GM19035 (cell line): ENCODE results near the gene PRRT4.

ENCODE experiments used
- ATAC-seq: cut with Tn5 transposase; IDR thresholded peaks from one replicate; pipeline ENCODE4 v1.9.1; 2021; ENCODE audit not compliant: unreplicated experiment

PRRT4 gene

DNA sequence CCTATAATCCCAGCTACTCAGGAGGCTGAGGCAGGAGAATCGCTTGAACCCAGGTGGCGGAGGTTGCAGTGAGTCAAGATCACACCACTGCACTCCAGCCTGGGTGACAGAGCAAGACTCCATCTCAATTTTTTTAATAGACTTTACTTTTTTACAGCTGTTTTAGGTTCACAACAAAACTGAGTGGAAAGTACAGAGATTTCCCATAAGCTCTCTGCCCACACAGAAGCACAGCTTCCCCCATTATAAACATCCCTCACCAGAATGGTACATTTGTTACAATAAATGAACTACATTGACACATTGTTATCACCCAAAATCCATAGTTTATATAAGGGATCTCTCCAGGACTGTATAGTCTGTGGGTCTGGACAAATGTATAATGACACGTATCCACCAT, 14.6 kb upstream of the PRRT4 start:
- ATAC-seq: no peak

DNA sequence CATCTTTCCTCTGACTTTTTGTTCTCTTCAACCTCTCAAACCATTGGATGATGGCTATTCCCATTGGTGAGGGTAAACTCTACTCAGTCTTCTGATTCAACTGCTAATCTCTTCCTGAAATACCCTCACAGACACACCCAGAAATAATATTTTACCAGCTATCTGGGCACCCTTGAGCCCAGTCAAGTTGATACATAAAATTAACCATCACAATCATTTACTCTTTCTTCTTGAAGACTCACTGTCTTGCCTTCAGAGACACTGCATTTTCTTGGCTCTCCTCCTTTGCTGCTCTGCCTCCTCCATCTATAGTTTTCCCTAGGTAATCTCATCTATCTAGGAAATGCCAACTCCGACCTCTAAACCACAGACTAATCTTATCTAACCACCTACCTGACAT, 12.6 kb upstream of the PRRT4 start:
- ATAC-seq: no peak

DNA sequence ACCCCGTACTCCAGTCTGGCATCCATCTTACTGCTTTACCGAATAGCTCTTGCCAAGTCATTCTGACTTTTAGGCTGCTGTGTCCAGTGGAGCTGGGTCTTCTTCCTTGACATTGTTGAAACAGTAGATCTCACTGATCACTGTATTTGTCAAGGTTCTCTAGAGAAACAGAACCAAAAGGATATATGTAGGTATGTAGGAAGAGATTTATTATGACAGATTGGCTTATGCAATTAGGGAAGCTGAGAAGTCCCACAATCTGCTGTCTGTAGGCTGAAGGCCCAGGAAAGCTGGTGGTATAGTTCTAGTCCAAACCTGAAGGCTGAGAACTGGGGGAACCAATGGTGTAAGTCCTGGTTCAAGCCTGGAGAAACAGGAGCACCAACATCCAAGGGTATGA, 12.1 kb upstream of the PRRT4 start:
- ATAC-seq: no peak

DNA sequence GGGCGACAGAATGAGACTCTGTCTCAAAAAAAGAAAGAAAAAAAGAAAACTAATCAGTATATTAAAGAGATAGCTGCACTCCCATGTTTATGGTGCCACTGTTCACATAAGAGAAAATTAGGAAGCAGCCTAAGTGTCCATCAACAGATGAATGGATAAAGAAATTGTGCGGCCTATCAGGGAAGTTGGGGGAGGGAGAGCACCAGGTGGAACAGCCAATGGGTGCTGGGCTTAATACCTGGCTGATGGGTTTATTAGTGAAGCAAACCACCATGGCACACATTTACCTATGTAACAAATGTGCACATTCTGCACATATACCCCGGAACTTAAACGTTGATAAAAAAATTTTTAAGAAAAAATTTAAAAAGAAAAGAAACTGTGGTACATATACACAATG, 9.0 kb upstream of the PRRT4 start:
- no peak for ATAC-seq

DNA sequence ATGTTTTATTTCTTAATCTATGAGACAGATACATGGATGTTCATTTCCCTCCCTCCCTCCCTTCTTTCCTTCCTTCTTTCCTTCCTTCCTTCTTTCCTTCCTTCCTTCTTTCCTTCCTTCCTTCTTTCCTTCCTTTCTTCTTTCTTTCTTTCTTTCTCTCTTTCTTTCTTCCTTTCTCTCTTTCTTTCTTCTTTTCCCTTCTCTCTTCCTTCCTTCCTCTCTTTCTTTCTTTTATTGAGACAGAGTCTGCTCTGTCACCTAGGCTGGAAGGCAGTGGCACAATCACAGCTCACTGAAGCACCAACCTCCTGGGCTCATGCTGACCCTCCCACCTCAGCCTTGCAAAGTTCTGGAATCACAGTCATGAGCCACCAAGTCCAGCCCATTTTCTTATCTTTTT, 5.5 kb upstream of the PRRT4 start:
- no peak for ATAC-seq

DNA sequence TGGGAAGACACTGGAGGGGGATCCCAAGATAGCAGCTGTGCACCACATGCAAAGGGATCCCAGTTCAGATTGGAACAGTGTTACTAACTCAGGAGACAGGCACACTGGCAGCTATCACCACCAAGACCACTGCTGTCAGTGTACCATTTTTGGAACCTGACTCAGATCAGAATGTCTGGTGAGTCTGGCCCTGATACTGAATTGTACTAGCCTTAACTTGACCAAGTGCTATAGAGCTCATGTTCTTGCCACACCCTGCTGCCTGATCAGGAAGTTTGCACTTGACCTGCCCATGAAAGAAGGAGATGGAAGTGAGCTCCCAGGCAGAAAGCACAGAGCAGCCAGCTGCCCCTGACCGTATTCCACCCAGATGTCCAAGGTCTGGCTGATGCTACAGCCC, 4.8 kb upstream of the PRRT4 start:
- ATAC-seq: no peak

DNA sequence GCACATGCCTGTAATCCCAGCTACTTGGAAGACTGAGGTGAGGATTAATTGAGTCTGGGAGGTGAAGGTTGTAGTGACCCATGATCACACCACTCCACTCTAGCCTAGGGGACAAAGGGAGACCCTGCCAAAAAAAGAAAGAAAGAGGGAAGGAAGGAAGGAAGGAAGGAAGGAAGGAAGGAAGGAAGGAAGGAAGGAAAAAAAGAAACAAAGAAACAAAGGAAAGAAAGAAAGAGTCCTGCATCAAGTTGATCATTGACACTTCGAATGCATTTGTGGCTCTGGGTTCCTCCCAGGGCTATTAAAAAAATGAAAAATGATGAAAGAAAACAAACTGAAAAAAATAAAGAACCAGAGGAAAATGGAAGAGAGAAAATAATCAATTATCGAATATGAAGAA, 3.9 kb upstream of the PRRT4 start:
- ATAC-seq: no peak

DNA sequence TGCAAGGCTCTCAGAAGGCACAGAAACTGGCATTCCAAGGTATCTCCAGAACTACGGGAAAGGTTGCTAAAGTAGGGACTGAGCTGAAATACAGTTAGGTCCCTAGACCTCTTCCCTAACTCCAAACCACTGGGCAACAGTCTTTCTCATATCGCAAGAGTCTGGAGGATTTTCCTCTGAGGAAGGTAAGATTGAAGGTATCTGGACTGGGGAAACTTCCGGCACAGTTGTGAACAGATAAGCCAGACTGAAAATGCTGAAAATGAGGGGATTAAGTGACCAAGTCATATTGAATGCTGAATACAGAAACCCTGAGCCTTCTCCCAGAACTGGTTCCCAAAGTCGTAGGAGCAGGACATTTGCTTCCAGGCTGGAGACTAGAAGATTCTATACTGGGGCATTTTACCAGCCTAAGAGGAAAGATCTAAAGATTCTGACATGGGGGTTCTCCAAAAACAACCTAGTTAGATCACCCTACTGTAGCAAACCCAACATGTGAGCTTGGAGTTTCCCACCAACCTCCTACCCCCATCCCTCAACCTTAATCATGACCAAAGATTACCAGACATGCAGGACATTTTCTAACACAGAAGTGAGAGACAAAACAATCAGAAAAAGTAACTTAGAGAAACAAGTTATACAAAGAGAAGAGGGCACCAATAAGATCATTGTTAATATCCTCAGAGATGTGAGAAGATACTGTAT, 2.8 kb upstream of the PRRT4 start:
- no peak for ATAC-seq

DNA sequence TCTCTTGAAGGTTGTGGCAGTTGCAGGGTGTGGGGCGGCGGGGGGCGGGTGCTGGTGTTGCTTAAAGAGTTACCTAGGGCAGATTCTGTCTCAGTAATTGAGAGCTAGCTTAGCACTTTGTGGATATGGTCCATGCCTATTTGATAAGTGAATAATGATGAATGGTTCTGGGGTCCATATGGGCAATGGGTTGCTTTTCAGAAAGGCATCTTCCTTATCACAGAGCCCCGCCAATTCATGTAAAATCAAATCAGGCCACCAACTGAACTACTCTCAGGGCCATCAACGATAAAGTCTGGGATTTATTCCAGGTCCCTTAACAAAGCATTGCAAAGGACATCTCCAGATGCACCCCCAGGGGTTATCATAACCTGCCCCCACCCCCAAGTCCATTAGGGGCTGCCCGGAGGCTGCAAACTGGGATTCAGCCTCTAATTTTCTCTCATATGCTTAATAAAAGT, 1.8 kb upstream of the PRRT4 start:
- no peak for ATAC-seq

DNA sequence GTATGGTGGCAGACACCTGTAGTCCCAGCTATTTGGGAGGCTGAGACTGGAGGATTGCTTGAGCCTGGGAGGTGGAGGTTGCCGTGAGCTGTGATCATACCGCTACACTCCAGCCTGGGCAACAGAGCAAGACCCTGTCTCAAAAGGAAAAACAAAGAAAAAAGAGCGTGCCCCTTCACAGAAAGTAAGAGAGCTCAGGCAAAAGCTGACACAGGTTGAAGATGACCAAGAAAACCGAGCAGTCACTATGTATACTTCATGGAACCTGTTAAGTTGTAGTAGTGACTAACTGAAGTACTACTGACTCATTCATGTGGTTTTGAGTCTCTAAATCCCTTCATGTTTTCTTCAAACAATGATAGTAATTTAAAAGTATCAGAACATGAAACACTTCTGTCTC, 1.2 kb upstream of the PRRT4 start:
- no peak for ATAC-seq

DNA sequence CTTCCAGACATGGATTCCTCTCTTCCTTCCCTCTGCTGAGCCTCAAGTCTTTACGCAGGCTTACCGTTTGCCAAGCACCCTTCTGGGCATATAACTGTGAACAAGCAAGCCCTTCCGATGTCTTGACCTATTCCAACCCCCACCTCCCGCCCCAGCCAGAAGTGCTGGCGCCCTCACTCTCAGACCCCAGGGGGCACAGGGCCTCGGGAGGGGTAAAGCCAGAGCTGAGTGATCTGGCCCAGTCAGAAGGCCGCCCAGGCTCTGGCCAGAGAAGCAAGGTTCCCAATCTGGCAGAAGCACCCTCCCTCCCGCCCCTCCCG, 1.2 kb downstream of the PRRT4 start:
- ATAC-seq: no peak

DNA sequence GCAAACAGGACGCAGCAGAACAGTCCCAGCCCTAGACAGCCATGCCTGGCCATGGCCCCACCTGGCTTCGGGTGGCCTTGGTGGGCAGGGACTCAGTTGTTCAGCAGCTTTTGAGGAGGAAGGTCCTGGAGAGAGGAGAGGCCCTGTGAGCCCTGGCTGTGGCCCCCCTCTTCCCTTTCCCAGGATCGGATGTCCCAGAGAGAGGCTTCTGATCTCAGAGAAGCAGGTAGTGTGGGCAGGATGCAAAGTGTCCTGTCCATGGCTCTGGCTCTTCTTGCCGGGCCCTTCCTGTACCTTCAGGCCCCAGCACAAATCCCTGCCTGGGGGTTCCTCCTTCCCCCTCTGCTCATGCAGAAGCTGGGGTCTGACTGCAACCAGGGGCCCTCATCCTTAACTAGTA, 1.6 kb downstream of the PRRT4 start:
- no peak for ATAC-seq

DNA sequence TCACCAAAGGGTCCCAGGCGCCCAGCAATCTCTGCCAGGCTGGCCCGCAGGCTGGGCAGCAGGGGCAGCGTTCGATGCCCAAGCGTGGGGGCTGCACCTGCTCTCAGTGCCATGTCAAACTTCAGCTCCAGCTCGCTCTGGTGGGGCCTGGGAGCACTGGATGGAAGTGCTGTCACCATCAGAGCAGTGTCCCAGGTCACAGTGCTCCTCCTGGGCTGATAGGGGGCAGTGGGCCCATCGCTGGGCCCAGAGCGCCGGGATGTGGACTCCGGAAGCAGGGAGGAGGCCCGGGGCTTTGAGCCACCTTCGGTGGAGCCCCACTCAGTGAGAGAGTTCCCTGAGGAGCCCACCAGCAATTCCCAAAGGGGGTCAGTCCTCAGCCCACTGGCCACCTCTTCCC, 2.2 kb downstream of the PRRT4 start:
- no peak for ATAC-seq

DNA sequence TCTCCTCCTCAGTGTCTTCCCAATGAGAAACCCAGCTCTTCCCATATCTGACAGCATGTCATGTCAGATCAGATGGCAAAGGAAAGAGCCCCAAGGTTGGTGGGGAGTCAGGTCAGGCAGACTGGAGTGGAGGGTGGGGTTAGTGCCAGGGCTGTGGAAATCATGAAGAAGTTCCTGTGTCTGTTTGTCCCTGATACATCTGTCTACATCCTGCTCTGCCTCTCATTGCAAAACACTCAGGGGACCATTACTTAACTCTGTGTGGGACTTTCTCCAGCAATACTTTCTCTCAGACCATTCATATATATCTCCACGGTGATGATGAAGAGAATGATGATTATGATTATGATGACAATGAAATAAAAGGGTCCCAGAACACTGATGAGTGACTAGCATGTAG, 3.3 kb downstream of the PRRT4 start:
- ATAC-seq: no peak

DNA sequence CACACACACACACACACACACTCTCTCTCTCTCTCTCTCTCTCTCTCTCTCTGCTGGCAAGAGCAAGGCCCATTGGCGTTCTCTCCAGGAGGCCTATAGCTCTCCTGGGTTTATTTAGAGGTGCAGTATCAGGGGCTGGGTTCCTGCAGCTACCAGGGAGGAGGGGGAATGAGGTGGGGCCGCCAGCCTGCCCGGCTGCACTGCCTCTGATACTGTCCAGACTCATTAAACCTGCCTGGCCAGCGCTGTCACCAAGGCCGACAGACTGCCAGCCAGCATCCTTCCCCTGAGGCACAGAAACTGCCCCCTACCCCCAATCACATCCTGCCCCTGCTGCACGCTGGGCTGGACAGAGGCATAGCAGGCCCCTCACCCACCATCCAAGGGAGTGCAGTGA, 4.3 kb downstream of the PRRT4 start:
- ATAC-seq: no peak

DNA sequence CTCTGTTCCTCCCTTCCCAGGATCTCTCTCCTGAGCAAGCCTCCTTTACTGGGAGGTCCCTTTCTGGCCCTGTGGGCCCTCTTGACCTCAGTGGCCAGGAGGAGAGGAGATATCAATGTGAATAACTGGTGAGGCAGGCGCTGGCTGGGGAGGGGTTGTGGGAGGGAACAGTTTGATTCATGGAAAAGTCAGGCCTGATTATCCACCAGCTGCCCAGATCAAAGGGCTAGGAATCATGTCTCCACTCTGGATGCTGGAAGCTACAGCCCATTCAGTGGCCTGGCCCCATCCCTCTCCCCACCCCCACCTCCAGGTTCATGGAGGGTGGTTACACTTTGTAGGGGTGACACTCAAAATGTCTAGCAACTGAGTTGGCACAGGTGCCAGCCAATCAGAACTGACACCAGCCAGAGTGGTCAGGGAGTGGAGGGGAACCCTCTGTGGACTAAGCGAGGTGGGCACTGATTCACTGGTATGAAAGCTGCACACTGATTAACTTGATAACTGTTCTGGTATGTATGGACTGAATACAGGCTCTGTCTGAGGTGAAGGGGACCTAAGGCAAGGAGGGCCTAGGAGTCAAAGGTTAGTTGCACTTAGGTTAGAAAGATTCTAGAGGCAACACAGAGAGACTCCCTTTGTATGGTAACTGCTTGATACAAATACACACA, 4.8 kb downstream of the PRRT4 start:
- no peak for ATAC-seq

DNA sequence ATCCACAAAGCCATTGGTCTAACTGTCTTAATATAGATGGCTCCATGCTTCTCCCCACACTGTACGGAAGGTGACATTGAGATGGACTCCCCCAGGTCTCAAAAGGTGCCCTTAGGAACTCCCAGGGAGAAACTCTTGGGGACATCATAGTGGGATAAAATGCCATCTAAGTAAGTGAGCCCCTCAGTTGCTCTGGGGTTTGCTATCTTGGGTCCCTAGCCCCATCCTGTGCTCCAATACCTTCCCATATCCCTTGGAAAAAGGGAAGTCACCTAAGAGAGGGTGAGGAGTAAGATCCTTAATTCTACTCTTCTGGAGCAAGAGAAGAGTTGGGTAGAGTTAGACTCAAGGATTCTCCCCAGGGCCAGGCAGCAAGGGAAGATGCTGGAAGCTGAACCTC, 7.9 kb downstream of the PRRT4 start:
- ATAC-seq: no peak

DNA sequence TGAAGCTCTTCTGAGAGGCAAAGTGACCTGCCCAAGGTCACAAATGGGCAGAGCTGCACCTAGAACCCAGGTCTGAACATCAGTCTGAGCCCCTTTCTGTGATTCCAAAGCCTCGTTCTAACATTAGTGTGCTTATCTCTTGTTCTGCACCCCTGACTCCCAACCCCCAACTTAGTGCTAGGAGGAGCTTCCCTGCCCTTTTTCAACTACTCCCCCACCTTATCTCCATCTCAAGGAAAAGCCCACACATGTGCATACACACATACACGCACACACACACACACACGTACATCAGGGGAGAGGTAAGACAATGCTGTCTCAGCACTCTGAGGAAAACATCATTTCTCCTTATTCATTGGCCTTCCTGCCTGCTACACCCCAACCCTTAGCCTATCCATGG, 8.3 kb downstream of the PRRT4 start:
- no peak for ATAC-seq

DNA sequence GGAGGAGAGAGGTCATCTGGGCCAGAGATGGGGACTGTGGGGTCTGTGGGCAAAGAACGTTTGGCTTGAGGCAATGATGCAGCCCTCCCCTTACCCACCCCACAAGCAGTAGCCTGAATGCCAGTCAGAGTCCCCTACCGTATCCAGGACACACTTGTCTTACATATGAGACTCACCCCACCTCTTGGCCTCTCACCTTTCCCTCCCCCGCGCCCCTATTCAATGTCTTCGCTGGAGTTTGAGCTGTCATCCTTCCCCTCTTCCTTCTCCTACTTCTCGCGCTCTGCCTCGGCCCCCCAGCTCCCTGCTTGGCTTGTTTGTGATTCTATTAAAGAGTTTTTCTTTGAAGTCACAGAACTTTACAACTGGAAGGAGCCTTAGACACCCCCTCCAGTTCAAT, 8.9 kb downstream of the PRRT4 start:
- ATAC-seq: no peak

DNA sequence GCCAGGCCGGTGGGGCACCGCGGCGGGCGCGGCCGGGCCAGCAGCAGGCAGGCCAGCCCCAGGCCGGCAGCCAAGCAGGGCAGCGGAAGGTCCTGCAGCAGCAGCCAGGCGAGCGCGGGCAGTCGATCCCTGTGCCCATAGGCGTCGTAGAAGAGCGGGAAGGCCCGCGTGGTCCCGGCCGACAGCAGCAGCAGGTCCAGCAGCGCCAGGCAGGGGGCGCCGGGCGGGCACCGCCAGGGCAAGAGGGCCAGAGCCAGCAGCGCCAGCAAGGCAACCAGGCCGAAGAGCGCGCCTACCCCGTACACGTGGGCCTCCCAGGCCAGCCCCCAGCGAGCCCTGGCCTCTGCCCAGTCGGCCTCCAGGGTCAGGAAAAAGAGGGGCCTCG, 9.3 kb downstream of the PRRT4 start:
- ATAC-seq: no peak

DNA sequence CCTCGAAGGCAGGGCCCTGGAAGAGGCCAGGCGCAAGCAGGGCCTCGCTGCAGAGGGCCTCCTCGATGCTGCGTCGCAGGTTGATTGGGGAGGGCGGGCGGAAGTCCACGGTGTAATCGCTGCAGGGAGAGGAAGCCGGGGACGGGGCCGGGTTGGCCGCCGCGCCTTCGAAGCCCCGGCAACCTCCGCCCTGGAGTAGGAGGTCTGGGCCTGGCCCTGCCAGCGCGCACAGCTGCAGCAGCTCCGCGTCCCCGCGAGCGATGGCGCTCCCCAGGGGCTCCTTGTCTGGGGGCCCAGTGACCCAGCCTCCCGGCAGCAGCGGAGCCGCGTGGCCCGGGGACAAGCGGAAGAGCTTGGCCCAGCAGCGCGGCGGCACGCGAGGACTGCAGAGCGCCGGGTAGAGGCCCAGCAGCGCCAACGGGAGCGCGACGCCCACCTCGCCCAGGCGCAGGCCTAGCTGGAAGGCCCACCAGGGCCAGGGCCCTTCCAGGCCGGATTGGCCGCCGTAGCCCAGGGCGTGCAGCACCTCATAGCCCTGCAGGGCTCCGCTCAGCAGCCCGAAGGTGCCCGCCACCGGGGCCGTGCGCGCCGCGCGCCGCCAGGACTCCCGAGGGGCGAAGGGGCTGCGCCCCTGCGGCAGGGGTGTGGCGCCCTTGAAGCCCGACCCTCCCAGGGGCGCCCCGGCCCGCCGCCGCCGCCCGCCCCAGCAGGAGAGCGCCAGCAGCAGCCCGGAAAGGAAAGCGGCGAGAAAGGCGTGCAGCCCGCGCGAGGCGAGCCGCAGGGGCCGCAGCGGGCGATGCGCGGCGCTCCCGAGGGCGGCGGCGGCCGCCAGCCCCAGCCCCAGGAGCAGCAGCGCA, 10.0 kb downstream of the PRRT4 start:
- ATAC-seq: no peak

DNA sequence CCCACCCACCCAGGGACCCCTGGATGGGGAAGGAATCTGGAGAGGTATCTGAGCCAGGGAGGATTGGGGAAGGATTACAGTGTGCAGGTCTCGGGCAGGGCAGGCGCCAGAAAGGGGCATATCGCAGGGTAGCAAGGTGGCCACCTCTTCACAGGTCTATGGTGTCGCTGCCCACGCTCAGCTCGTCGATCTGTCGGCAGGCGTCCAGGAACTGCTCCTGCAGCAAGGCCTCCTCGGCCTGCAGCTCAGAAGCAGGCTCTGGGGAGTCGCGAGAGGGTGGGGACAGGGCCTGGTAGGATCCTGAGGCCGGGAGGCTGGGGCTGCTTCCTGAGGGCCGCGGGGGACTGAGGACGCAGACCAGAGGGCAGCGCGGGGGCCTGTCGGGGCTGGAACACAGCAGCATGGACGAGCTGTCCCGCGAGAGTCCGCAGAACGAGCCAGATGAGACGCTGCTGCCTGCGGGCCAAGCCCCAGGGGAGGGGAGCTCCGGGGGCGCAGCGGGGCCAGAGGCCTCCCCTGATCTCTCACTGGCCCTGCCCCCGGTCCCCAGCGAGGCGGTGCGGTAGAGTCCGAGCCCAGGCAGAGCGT, 10.7 kb downstream of the PRRT4 start:
- ATAC-seq: no peak
